Pancreas (tissue), 10 donors: ENCODE results near the gene FMNL3. TPM values are rescaled to one million over a fixed set of nuclear protein-coding genes. Genes with fewer than 3 reads are reported as not detected.

Experiments used
- ATAC-seq, 4 donors: fragments of 200-7000 bp; cut with Tn5 transposase; one replicate each; pipeline versions ENCODE4 v1.8.0 to v1.9.1; 2020; ENCODE audit warnings: mild to moderate bottlenecking in 4 of 4, moderate library complexity in 4 of 4
- DNase-seq, 6 donors: peaks; one replicate each; pipeline ENCODE4 v3.0.0-alpha.2; 2020
- FAIRE-seq: peaks from 2 replicates; lab custom pipeline; 2012; peaks lifted over from hg19 to GRCh38; lab: Jason Lieb, UNC
- H3K27ac ChIP-seq, 4 donors: fragments of 200-600 bp; sonication (generic); 1 replicate in 3 of 4; 2 replicates in 1 of 4; pipeline versions ENCODE4 v1.5.0 to v1.8.0; 2020
- H3K27me3 ChIP-seq, 4 donors: fragments of 200-600 bp; one replicate each; pipeline ENCODE4 v1.8.0; 2021
- H3K36me3 ChIP-seq, 3 donors: fragments of 200-600 bp; sonication (generic) in 1 of 3; one replicate each; pipeline versions ENCODE4 v1.5.0 to v1.8.0; 2020 to 2021
- H3K4me1 ChIP-seq, 3 donors: fragments of 200-600 bp; one replicate each; pipeline ENCODE4 v1.8.0; 2021
- H3K4me3 ChIP-seq, 4 donors: fragments of 200-600 bp; sonication (generic) in 2 of 4; one replicate each; pipeline versions ENCODE4 v1.5.0 to v1.8.0; 2020 to 2021
- H3K9me3 ChIP-seq, 4 donors: fragments of 200-600 bp; one replicate each; pipeline ENCODE4 v1.8.0; 2021
- CTCF ChIP-seq, 4 donors: fragments of 200-600 bp; sonication (generic) in 3 of 4; IDR thresholded peaks; one replicate each; pipeline versions ENCODE4 v1.5.0 to v1.8.0; 2021; ENCODE audit warnings: antibody characterized with exemption in 4 of 4
- WGBS, 2 donors: extraction: QIAGEN DNeasy Blood & Tissue Kit; methylation state at CpG; one replicate each; pipeline ENCODE4 v1.1.7; 2013; 5-methylcytosine and 5-hydroxymethylcytosine counted together
- intact Hi-C, 3 donors: fragments of 100-400 bp; cut with DNase I; formaldehyde crosslinking; loops; one replicate each; pipeline versions ENCODE4 v1.11.1 to v1.14.2; 2022
- polyA plus RNA-seq, 2 donors: library from polyadenylated mRNA; stranded (reverse); fragments of 200-250 nt; gene quantifications; one replicate each; pipeline ENCODE4 v1.2.3, GENCODE V29; 2013
- total RNA-seq, 6 donors: library from RNA; stranded (reverse); fragmentation: NEBNext Ultra II Directional in 4 of 6; extraction: Animal tissue kit (Norgen Biotek cat#: 25700) in 4 of 6; gene quantifications; one replicate each; pipeline versions ENCODE4 v1.2.1 to v1.2.4, GENCODE V29; 2021 to 2023
- donor health status: healthy with polysubstance abuse.
- donor health status: DM: no; HTN: no; CAD: no; lungs with moderate emphysema.
- donor health status: DM: no; HTN: no; CAD: no.
- donor health status: control.
- donor health status: control.
- donor health status: Bipolar disorder and iron deficiency.
- donor health status: DM: yes; HTN: yes; CAD: no.
- donor health status: DM: no; HTN: no; CAD: no.
- donor health status: DM: no; HTN: no; CAD: no.
- donor health status: DM: yes; HTN: yes; CAD: no.

FMNL3 gene
- total and polyA plus RNA-seq, 8 donors = 1.8 to 13.5 (median 3.0) TPM

GRCh38 chr12:49689237-49689636 is 18.0 kb downstream of the FMNL3 start:
- DNase-seq (no peak), ATAC-seq (no peak)
- intact Hi-C loops = no loop called here

GRCh38 chr12:49687941-49688340 is 19.3 kb downstream of the FMNL3 start:
- ATAC-seq = no peak
- no peaks in the 10 kb centered on the region for H3K27me3 ChIP-seq
- no peak overlapping the region for H3K4me3 ChIP-seq
- intact Hi-C loops = no loop called here
- no peaks in the 10 kb centered on the region for H3K4me1 ChIP-seq
- H3K9me3 ChIP-seq = no peaks in the 10 kb centered on the region
- H3K36me3 ChIP-seq = no peaks in the 10 kb centered on the region
- no peak for TF ChIP-seq CTCF (IDR thresholded peaks at IDR 0.05)
- H3K27ac ChIP-seq = no peak overlapping the region
- DNase-seq = no peak
- 89 to 92% methylated on average over 2 of the region's 2 CpGs for WGBS, 2 donors
- no peak for FAIRE-seq

More at GRCh38 chr12:49689237-49689636, 18.0 kb downstream of the FMNL3 start:
- Histone ChIP-seq H3K27ac (no peak overlapping the region), H3K4me1 (no peaks in the 10 kb centered on the region), H3K27me3 (no peaks in the 10 kb centered on the region), H3K9me3 (no peaks in the 10 kb centered on the region), H3K36me3 (no peaks in the 10 kb centered on the region), H3K4me3 (no peak overlapping the region)
- WGBS, 2 donors = 87% methylated on average over 2 of the region's 2 CpGs
- FAIRE-seq = no peak
- no peak for TF ChIP-seq CTCF (IDR thresholded peaks at IDR 0.05)

- WGBS, 2 donors = 88 to 90% methylated on average over 5 of the region's 5 CpGs
- Histone ChIP-seq H3K9me3 (no peaks in the 10 kb centered on the region), H3K4me1 (no peaks in the 10 kb centered on the region), H3K27ac (no peak overlapping the region), H3K27me3 (no peaks in the 10 kb centered on the region), H3K36me3 (no peaks in the 10 kb centered on the region), H3K4me3 (no peak overlapping the region)
- ATAC-seq (no peak), DNase-seq (no peak), FAIRE-seq (no peak)
- intact Hi-C loops = no loop called here
- no peak for TF ChIP-seq CTCF (IDR thresholded peaks at IDR 0.05)
These were observed 22.8 kb downstream of the FMNL3 start for GRCh38 chr12:49684310-49684854.

GRCh38 chr12:49683599-49684309 is 23.5 kb downstream of the FMNL3 start:
- DNase-seq (no peak), ATAC-seq (no peak), FAIRE-seq (no peak)
- H3K4me1 ChIP-seq = no peaks in the 10 kb centered on the region
- H3K36me3 ChIP-seq = no peaks in the 10 kb centered on the region
- H3K9me3 ChIP-seq = no peaks in the 10 kb centered on the region
- H3K27me3 ChIP-seq = no peaks in the 10 kb centered on the region
- H3K27ac ChIP-seq = no peak overlapping the region
- TF ChIP-seq CTCF (IDR thresholded peaks at IDR 0.05) = no peak
- intact Hi-C loops = no loop called here
- H3K4me3 ChIP-seq = no peak overlapping the region
- 73 to 74% methylated on average over 3 of the region's 3 CpGs for WGBS, 2 donors

- TF ChIP-seq CTCF (IDR thresholded peaks at IDR 0.05) = no peak
- intact Hi-C loops = no loop called here
- no peak for DNase-seq
- Histone ChIP-seq H3K4me1 (no peaks in the 10 kb centered on the region), H3K36me3 (no peaks in the 10 kb centered on the region), H3K27ac (no peak overlapping the region), H3K9me3 (no peaks in the 10 kb centered on the region), H3K4me3 (no peak overlapping the region), H3K27me3 (no peaks in the 10 kb centered on the region)
- ATAC-seq = no peak
- no peak for FAIRE-seq
- 70 to 91% methylated on average over 1 of the region's 1 CpG for WGBS, 2 donors
These were observed 27.1 kb downstream of the FMNL3 start for GRCh38 chr12:49680075-49680474.
